ENCODE results near the gene OXER1. TPM values are rescaled to one million over a fixed set of nuclear protein-coding genes. Genes with fewer than 3 reads are reported as not detected.

Gene OXER1
- total and polyA plus RNA-seq, 2 of the 13 experiments (the other 11 are each of a cell fraction or from before 2014, with no cell fraction given) = 8.0 to 9.0 TPM

- TF ChIP-seq, protein P1, sequence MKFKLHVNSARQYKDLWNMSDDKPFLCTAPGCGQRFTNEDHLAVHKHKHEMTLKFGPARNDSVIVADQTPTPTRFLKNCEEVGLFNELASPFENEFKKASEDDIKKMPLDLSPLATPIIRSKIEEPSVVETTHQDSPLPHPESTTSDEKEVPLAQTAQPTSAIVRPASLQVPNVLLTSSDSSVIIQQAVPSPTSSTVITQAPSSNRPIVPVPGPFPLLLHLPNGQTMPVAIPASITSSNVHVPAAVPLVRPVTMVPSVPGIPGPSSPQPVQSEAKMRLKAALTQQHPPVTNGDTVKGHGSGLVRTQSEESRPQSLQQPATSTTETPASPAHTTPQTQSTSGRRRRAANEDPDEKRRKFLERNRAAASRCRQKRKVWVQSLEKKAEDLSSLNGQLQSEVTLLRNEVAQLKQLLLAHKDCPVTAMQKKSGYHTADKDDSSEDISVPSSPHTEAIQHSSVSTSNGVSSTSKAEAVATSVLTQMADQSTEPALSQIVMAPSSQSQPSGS (CRISPR knock-in tag; IDR thresholded peaks at IDR 0.05) = peak; percentile 52; the same call in 1 of the 2 replicates
- TF ChIP-seq ZC3H13 (CRISPR knock-in tag; IDR thresholded peaks at IDR 0.05) (peak; percentile 53; the same call in 1 of the 2 replicates), ZNF503 (CRISPR knock-in tag; IDR thresholded peaks at IDR 0.05) (0 out of 2 replicates have a peak, but pooled peaks have one; percentile 26), TAF1 (CRISPR knock-in tag; IDR thresholded peaks at IDR 0.05) (no peak), MYC (CRISPR knock-in tag; IDR thresholded peaks at IDR 0.05; ENCODE audit: borderline replicate concordance) (no peak), MAZ (IDR thresholded peaks at IDR 0.05; ENCODE audit: borderline replicate concordance, low read depth, low read length) (0 out of 2 replicates have a peak, but pooled peaks have one; percentile 8), MAZ (CRISPR knock-in tag; IDR thresholded peaks at IDR 0.05; ENCODE audit: low read depth) (peak; percentile 67), STAG1 (CRISPR knock-in tag; IDR thresholded peaks at IDR 0.05) (no peak), KDM5A (IDR thresholded peaks at IDR 0.05; ENCODE audit: borderline replicate concordance, low read length) (no peak), ZKSCAN1 (IDR thresholded peaks at IDR 0.05; ENCODE audit: low read length) (no peak), CREBL2 (CRISPR knock-in tag; IDR thresholded peaks at IDR 0.05; ENCODE audit: borderline replicate concordance) (no peak), PCBP1 (IDR thresholded peaks at IDR 0.05; ENCODE audit: borderline replicate concordance, low read depth, low read length) (peak; percentile 54; the same call in 1 of the 2 replicates), ZNF136 (CRISPR knock-in tag; IDR thresholded peaks at IDR 0.05; ENCODE audit: low read depth) (no peak), RFXAP (CRISPR knock-in tag; IDR thresholded peaks at IDR 0.05; ENCODE audit: borderline replicate concordance) (no peak), NFE2 (CRISPR knock-in tag; IDR thresholded peaks at IDR 0.05) (no peak), TERF1 (CRISPR knock-in tag; IDR thresholded peaks at IDR 0.05) (no peak), FOXO4 (CRISPR knock-in tag; conservative IDR thresholded peaks at IDR 0.05) (0 out of 2 replicates have a peak, but pooled peaks have one; percentile 19), ZNF468 (CRISPR knock-in tag; IDR thresholded peaks at IDR 0.05) (no peak), ZNF484 (CRISPR knock-in tag; IDR thresholded peaks at IDR 0.05; ENCODE audit: borderline replicate concordance, low read depth) (no peak), SIX1 (CRISPR knock-in tag; IDR thresholded peaks at IDR 0.05; ENCODE audit: borderline replicate concordance) (no peak), ZNF550 (CRISPR knock-in tag; IDR thresholded peaks at IDR 0.05; ENCODE audit: borderline replicate concordance) (no peak), DNMT1 (CRISPR knock-in tag; IDR thresholded peaks at IDR 0.05) (no peak)
Measured at GRCh38 chr2:42787788-42788477, 24.0 kb upstream of the OXER1 start (continued).
